Left ventricle myocardium superior (tissue), 1 donor: Measurements from ENCODE around the gene PIK3R1. TPM values are rescaled to one million over a fixed set of nuclear protein-coding genes. Genes with fewer than 3 reads are reported as not detected.
"Not testable (repeated sequence)": the region's sequence is repeated elsewhere in the genome, so short reads cannot be mapped to it uniquely, and the experiment has no call there.

Source experiments
- ATAC-seq: fragments of 200-7000 bp; cut with Tn5 transposase; one replicate; pipeline ENCODE4 v1.9.1; 2020; ENCODE audit warnings: mild to moderate bottlenecking, moderate library complexity
- DNase-seq: peaks from one replicate; pipeline ENCODE4 v3.0.0-alpha.2; 2020
- intact Hi-C: fragments of 100-400 bp; cut with micrococcal nuclease; formaldehyde crosslinking; loops from one replicate; pipeline ENCODE4 v1.11.0; 2022
- total RNA-seq: library from RNA; stranded (reverse); fragmentation: NEBNext Ultra II Directional; extraction: Animal tissue kit (Norgen Biotek cat#: 25700); gene quantifications from one replicate; pipeline ENCODE4 v1.2.1, GENCODE V29; 2021
- donor health status: DM: no; HTN: yes; CAD: no; lungs with severe emphysema.

PIK3R1 gene
- total RNA-seq, 1 donor from 2014 or later: 119 TPM

DNA sequence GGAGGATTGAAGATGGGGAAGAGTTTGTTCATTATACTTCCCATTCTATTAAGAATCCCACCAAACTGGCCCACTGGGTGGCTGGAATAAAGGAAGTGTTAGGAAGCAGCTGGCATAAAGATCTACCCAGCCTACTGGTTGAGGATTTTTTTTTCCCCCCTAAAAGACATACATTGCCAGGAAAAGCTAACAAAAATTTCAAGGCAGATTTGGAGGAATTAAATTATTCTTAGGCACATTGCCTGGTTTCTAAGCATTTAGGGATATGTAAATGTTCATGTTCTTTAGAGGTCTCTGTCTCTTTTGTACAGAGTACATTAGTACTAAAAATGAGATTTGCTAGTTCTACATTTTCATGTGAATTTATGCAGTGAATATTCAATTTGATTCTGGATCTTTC is 8.3 kb downstream of the PIK3R1 start:
- ATAC-seq: no peak
- intact Hi-C loops: no loop called here
- DNase-seq: no peak

GRCh38 chr5:68224509-68225187 is 9.1 kb downstream of the PIK3R1 start:
- ATAC-seq: no peak
- intact Hi-C loops: no loop called here

GRCh38 chr5:68225188-68225910 is 9.8 kb downstream of the PIK3R1 start:
- DNase-seq: peak; percentile 44
- peak; percentile 60 for ATAC-seq
- intact Hi-C loops: no loop called here

More at GRCh38 chr5:68224509-68225187, 9.1 kb downstream of the PIK3R1 start:
- no peak for DNase-seq

- peak; percentile 65 for DNase-seq
- intact Hi-C loops: no loop called here
- ATAC-seq: peak; percentile 79
Observed at GRCh38 chr5:68225911-68226545, 10.5 kb downstream of the PIK3R1 start.

GRCh38 chr5:68226546-68227073 is 11.1 kb downstream of the PIK3R1 start:
- no peak for DNase-seq
- no peak for ATAC-seq
- intact Hi-C loops: no loop called here

DNA sequence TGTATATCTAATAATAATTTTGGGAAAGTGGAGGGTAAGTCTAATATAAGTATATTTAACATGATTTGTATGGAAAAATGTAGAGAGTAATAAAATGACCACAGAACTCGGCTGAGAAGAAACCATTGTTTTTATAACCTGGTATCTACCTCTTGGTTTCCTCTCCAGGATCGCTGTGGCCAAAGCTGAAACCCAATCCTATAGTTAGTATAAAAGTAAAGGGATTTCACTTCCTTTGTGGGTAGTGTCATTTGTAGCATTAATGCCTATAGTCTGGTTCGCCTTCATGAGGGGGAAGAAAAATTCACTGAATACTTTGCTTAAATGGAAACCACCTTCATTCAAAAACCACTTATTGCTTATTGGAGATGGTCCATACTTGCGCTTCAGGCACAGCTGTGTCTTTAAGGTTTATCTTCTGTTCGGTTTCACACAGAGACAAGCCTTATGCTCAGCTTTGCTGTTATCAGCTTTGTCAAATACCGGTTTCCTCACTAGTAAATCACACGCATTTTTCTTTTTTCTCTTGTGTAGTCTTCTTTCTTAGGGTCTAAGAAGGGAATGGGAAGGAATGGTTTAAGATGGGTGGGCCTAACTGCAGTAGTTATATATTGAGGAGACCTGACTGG is 12.1 kb downstream of the PIK3R1 start:
- intact Hi-C loops: no loop called here
- ATAC-seq: no peak

GRCh38 chr5:68229416-68229815 is 13.9 kb downstream of the PIK3R1 start:
- DNase-seq (no peak), ATAC-seq (no peak)
- intact Hi-C loops: no loop called here

More for the DNA sequence above, 12.1 kb downstream of the PIK3R1 start:
- DNase-seq: no peak

DNA sequence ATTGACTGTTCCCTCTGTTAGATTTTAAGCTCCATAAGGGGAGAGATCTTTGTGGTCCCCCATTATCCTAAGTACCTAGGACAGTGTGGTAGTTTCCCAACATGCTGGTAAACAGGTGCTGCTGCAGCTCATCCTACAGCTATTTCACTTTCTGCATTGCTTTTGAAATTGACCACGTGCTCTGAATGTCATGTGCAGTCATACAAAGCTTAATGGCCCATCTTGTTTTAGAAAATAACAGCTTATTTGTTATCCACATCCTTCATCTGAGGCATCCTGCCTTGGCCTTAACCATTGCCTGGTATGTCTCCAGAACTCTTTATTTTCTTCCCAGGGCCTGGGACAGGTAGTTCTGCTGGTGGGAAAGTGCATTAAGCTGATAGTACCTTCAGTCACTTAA is 14.7 kb downstream of the PIK3R1 start:
- intact Hi-C loops: no loop called here
- no peak for ATAC-seq
- DNase-seq: no peak

GRCh38 chr5:68231414-68232076 is 16.0 kb downstream of the PIK3R1 start:
- ATAC-seq (peak; percentile 43), DNase-seq (no peak)
- intact Hi-C loops: no loop called here

GRCh38 chr5:68232277-68232676 is 16.7 kb downstream of the PIK3R1 start:
- ATAC-seq (peak; percentile 12), DNase-seq (no peak)
- intact Hi-C loops: no loop called here

GRCh38 chr5:68233075-68233474 is 17.5 kb downstream of the PIK3R1 start:
- DNase-seq: no peak
- intact Hi-C loops: no loop called here
- ATAC-seq: no peak

DNA sequence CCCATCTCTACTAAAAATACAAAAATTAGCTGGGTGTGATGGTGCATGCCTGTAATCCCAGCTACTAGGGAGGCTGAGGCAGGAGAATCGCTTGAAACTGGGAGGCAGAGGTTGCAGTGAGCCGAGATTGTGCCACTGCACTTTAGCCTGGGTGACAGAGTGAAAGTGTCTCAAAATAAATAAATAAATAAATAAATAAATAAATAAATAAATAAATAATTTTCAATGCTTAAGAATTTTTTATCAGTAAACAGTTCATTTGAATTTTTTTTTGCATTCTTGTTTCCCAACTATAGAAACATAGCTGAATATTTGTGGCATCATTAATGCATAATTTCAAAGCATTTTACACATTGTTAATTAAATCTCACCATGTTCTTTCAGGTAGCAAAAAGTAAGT is 19.7 kb downstream of the PIK3R1 start:
- intact Hi-C loops, DNase-seq, ATAC-seq: not testable (repeated sequence)

GRCh38 chr5:68237715-68238114 is 22.2 kb downstream of the PIK3R1 start:
- intact Hi-C loops: no loop called here
- ATAC-seq (peak; percentile 30), DNase-seq (no peak)

DNA sequence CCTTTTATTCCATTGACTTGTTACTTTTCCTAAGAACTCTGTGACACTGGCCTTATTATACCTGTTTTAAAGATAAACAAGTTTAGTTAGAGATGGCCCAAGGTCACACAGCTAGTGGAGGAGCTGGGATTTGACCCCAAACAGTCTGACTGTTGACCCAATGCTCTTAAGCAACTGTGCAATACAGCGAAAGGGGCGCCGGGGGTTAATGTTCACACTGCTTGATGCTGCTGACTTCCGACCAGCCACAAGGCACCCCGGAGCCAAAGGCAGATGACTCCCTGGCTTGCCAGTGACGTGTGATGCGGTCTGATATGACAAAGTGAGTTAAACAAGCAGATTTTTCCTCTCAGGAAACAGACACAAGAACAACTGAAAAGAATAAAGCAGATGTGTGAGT is 23.9 kb downstream of the PIK3R1 start:
- DNase-seq (peak; percentile 76), ATAC-seq (peak; percentile 62)
- intact Hi-C loops: no loop called here

- no peak for ATAC-seq
- intact Hi-C loops: no loop called here
Observed at GRCh38 chr5:68240202-68240601, 24.6 kb downstream of the PIK3R1 start.

DNA sequence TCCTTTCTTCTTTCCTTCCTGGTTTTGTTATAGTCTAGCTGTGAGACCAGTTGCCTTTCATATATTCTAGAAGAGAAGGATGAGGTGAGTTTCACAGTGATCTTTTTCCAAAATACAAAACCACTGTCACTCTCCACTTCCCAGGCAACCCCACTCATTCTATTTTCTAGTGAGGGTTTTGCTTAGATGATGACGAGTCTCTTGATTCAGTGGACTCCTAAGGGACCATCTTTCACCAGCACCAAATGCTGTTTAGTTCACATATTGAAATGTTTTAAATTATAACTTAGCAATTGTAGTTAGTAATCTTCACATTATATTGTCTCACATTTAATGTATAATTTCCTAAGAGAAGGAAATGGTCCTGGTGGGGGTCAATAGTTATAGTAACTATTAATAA is 25.2 kb downstream of the PIK3R1 start:
- intact Hi-C loops: no loop called here
- DNase-seq (no peak), ATAC-seq (no peak)

More at GRCh38 chr5:68240202-68240601, 24.6 kb downstream of the PIK3R1 start:
- no peak for DNase-seq

- ATAC-seq (peak; percentile 23), DNase-seq (no peak)
- intact Hi-C loops: no loop called here
Observed at GRCh38 chr5:68242743-68243142, 27.2 kb downstream of the PIK3R1 start.

DNA sequence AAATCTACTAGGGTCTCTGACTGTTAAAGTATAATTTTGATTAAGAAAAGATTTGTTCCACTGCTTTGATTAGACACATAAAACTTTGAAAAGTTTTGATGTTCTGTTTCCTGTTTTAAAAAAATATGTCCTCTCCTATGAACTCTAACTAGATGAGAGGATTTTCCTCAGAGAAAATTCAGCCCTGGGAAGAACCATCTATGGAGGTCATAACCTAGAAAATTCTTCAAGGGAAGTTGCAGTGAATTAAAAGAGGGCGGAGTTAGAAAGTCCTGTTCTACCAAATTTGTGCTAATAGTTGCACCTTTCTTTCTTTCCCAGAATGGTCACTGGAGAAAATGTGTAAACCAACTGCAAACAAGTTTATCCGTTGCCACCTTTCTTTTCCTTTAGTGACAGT is 27.7 kb downstream of the PIK3R1 start:
- no peak for DNase-seq
- intact Hi-C loops: no loop called here
- ATAC-seq: no peak

DNA sequence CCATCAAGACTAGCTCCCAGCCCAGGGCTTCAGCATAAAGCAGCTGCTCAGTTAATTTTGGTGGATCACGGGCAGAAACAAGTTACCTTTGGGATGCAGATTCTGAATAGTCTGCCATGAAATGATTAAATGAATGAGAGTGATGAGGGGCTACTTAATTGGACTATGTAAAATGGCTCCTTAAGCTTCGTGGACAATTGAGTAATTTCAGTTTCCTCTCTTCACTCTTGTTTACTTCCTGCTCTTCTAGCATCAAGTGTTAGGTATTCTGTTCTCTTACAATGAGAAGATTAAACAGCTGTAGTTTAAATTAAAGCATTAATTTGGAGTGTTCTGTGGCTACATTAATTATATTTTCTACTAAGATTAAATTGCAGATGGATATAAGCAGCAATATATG is 28.1 kb downstream of the PIK3R1 start:
- no peak for DNase-seq
- ATAC-seq: no peak
- intact Hi-C loops: no loop called here
